ENCODE results near the gene RGS11. TPM values are rescaled to one million over a fixed set of nuclear protein-coding genes. Genes with fewer than 3 reads are reported as not detected.
A peak's percentile ranks its signal among the peaks of the same experiment; 100 is the strongest.

RGS11 gene
- total RNA-seq, 1 experiment from 2014 or later: 2.9 TPM

- Histone ChIP-seq H3K4ac (ENCODE audit: low read depth, low read length) (no peak within 1 kb of the TSS), H2BK20ac (ENCODE audit: low read depth, low read length, poor library complexity, severe bottlenecking) (no peak within 1 kb of the TSS), H2BK15ac (ENCODE audit: low read depth, low read length) (no peak within 1 kb of the TSS; the same call in 1 of the 2 replicates), H3K79me2 (ENCODE audit: insufficient read depth, low read length) (no peaks in the 10 kb centered on the region), H4K5ac (ENCODE audit: insufficient read length, low read depth, low read length) (no peak within 1 kb of the TSS), H2BK5ac (ENCODE audit: insufficient read length, low read length) (no peak within 1 kb of the TSS), H3K4me1 (ENCODE audit: insufficient read depth, low read length) (no peaks in the 10 kb centered on the region), H2AK5ac (ENCODE audit: insufficient read length, low read length) (no peak within 1 kb of the TSS), H3K27me3 (ENCODE audit: insufficient read depth, low read length) (peaks cover 3% of the 10 kb centered on the region; the same call in 1 of the 2 replicates), H4K20me1 (ENCODE audit: control insufficient read depth, insufficient read depth, insufficient read length) (no peaks in the 10 kb centered on the region), H2BK120ac (ENCODE audit: low read depth, low read length, poor library complexity, severe bottlenecking) (no peak within 1 kb of the TSS), H3K14ac (ENCODE audit: insufficient read depth, low read length) (no peak within 1 kb of the TSS; the same call in 1 of the 2 replicates), H4K91ac (ENCODE audit: insufficient read length, low read depth, low read length) (no peak within 1 kb of the TSS), H2BK12ac (ENCODE audit: insufficient read length, low read depth, low read length) (no peak within 1 kb of the TSS), H3K4me2 (ENCODE audit: insufficient read depth, insufficient read length, low read length) (no peak within 1 kb of the TSS), H3K9me3 (ENCODE audit: control insufficient read depth, low read depth, low read length) (no peaks in the 10 kb centered on the region), H2AFZ (ENCODE audit: low read length) (no peak within 1 kb of the TSS), H3K23me2 (ENCODE audit: insufficient read length, low read depth, low read length, poor library complexity, severe bottlenecking) (peaks cover 3% of the 10 kb centered on the region), H3K79me1 (ENCODE audit: insufficient read depth, low read depth, low read length, poor library complexity, severe bottlenecking) (no peaks in the 10 kb centered on the region), H4K8ac (replicated peaks; ENCODE audit: insufficient read length, low read depth, low read length) (no peak within 1 kb of the TSS), H3K9ac (ENCODE audit: extremely low read depth, insufficient read length, low read length) (no peak within 1 kb of the TSS), H3T11ph (ENCODE audit: low read length) (no peak within 1 kb of the TSS), H3K27ac (ENCODE audit: insufficient read length, low read depth, low read length) (no peak within 1 kb of the TSS), H3K56ac (ENCODE audit: insufficient read length, low read depth, low read length) (no peak within 1 kb of the TSS), H3K18ac (ENCODE audit: insufficient read length, low read depth, low read length) (no peak within 1 kb of the TSS), H3K23ac (ENCODE audit: insufficient read length, low read depth, low read length) (no peak within 1 kb of the TSS)
- whole genome bisulfite sequencing (ENCODE audit: extremely low coverage, insufficient read length, low lambda C conversion rate): no CpG with 5 or more reads among the region's 54 CpGs
- Mint-ChIP-seq H3K36me3 (ENCODE audit: insufficient read depth in 1 of 3, low read depth in 3 of 3) (no peaks in the 10 kb centered on the region; a peak in 1 of 7 replicates), H3K4me1 (no peaks in the 10 kb centered on the region), H3K4me3 (peak within 1 kb of the TSS; percentile 58 to 78), H3K27me3 (ENCODE audit: low read depth) (peaks cover 51% of the 10 kb centered on the region), H3K27ac (no peak within 1 kb of the TSS), H3K9me3 (peaks cover 0 to 4% of the 10 kb centered on the region in 2 experiments; a peak in 1 of 5 replicates)
- TF ChIP-seq, protein P1, sequence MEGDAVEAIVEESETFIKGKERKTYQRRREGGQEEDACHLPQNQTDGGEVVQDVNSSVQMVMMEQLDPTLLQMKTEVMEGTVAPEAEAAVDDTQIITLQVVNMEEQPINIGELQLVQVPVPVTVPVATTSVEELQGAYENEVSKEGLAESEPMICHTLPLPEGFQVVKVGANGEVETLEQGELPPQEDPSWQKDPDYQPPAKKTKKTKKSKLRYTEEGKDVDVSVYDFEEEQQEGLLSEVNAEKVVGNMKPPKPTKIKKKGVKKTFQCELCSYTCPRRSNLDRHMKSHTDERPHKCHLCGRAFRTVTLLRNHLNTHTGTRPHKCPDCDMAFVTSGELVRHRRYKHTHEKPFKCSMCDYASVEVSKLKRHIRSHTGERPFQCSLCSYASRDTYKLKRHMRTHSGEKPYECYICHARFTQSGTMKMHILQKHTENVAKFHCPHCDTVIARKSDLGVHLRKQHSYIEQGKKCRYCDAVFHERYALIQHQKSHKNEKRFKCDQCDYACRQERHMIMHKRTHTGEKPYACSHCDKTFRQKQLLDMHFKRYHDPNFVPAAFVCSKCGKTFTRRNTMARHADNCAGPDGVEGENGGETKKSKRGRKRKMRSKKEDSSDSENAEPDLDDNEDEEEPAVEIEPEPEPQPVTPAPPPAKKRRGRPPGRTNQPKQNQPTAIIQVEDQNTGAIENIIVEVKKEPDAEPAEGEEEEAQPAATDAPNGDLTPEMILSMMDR (conservative IDR thresholded peaks at IDR 0.05): no peak
- no peak for DNase-seq
Measured at GRCh38 chr16:280552-280951, 4.8 kb upstream of the RGS11 start, which contains the start of gene ARHGDIG. Gene ARHGDIG (plus strand): TSS chr16:280591. CDS start chr16:280681, 90 bp downstream.
